DLD1 (cell line): ENCODE results near the gene FLYWCH2.
"Not testable (repeated sequence)": the region's sequence is repeated elsewhere in the genome, so short reads cannot be mapped to it uniquely, and the experiment has no call there.

Experiments
- in situ Hi-C: cut with HindIII; loops from 2 replicates; pipeline ENCODE4 v1.10.0; 2017; ENCODE audit warnings: low sequenced_read_pairs

The FLYWCH2 gene

DNA sequence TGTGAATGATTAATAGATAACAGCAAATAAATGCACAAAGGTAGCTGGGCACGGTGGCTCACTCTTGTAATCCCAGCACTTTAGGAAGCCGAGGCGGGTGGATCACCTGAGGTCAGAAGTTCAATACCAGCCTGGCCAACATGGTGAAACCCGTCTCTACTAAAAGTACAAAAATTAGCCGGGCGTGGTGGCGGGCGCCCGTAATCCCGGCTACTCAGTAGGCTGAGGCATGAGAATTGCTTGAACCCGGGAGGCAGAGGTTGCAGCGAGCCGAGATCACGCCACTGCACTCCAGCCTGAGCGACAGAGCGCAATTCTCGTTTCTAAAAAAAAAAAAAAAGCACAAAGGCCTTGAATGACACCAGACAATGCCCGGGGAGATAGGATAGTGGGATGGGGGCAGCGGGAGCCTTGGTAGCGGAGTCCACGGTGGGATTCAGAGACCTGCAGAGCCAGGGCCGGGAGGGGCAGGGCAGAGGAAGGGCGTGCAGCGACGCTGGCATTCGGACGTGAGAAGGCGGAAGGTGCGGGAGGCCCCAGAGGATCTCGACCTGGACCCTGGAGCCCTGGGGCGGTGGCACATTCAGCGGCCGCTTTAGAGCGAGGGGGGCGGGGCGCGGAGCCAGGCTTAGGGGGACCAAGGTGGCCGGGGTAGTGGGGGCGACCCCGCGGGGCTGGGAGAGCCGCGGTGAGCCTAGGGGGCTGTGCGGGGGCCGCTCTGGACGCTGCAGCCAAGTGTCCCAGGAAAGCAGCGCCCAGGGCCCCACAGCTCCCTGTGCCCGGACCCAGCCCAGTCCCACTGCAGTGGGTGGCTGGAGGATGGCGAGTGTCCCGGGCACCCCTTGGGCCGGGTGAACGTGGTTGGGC, 999 bp upstream of the FLYWCH2 start:
- in situ Hi-C loops = no loop called here

DNA sequence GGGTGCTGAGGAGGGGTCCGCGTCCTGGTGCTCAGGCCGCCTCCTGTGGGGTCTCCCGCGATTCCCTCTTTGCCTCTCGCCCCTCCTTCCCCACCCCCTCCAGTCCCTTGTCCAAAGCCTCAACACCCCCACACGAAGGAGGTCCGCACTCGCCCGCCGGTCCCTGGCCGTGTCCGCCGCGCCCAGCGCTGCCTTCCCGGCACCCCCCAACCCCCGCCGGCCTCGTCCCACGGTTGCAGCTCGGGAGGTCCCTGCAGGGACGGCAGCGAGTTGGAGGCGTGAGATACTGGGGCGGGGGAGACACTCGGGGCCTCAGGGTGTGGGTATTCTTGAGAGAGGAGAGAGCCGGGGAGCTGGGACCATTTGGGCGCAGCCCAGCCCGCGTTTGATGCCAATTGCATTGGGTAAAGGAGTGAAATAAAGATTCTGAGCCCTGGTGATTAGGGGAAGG, 468 bp downstream of the FLYWCH2 start:
- in situ Hi-C loops = no loop called here

DNA sequence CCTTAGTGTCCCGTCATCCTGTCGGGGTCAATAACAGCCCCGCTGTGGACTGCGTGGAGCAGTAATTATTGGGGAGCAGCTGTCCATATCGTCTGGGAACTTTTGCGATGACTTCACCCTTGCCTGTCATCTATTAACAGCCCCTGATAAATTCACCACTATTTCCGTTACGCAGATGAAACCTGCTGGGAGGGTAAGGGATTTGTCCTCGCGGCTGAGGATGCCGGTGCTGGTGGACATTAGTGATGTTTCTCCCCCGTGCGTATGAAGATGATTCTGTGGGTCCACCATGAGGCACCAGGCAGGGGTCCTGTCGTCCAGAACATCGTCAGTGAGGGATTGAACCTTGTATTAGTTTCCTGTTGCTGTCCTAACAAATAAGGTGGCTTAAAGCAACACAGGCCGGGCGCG, 1.0 kb downstream of the FLYWCH2 start:
- in situ Hi-C loops = no loop called here

DNA sequence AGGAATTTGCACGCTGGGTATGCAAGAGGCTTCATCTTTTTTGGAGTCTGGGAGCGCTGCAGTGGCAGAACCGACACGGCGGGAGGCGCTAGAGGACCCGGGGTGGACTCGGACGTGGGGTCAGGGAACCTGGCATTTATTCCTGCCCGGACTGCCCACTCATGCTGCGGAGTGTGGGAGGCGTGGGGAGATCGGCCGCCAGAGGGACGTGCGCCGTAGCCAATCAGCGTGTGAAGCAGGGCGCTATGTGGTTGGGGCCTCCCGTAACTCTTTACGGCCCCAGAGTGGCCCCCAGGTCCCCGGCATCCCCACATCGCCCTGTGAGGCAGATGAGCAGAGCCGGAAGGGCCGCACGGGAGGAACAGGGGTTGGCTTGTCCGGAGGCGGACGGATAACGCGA, 11.2 kb downstream of the FLYWCH2 start:
- in situ Hi-C loops = no loop called here

DNA sequence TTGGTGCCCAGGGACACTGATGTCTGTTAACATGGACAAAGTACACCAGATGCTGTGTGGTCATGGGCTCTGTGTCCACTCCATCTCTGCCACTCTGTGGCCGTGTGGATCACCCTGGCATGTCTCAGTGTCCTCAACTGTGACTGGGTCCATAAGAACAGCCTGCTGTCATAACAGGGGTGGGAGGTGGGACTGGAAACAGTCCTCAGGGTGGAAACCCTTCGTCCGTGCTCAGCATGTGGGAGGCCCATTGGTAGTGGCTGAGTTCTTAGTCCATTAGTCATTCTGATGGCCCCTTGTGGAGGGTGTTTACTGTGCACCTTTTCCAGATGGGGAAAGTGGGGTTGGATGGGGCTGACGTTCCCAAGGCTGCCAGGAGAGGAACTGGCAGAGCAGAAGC, 12.8 kb downstream of the FLYWCH2 start:
- in situ Hi-C loops = no loop called here

DNA sequence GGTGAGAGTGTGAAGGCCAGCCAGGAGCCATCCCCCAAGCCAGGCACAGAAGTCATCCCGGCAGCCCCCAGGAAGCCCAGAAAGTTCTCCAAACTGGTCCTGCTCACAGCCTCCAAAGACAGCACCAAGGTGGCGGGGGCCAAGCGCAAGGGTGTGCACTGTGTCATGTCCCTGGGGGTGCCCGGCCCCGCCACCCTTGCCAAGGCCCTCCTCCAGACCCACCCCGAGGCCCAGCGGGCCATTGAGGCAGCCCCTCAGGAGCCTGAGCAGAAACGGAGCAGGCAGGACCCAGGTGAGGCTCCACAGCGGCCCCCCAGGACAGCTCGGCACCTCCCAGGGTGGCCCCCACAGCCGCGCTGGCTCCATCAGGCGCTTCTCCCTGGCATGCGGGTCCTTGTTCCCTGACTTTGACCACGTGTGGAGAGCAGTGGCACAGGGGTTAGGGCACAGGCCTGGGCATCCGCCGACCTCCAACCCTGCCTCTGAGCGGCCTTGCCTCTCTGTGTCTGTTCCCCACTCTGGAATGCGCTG, 13.5 kb downstream of the FLYWCH2 start:
- in situ Hi-C loops = no loop called here

DNA sequence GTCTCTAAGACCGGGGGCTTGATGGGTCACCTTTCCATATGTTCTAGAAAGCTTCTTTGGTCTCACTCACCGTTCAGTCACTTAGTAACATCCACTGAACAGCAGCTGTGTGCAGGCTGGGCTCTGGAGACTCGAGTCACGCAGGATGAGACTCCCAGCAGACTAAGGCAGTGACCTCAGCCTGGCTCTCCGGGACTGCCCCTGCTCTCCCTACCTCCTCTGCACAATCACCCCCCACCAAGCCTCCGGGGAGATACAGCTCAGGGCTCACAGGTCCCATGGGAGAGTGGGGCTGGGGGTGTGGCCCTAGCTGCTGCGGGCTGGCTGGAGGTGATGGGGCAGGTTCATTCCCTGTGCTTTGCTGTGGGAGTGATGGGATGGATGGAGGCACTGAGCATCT, 14.1 kb downstream of the FLYWCH2 start:
- in situ Hi-C loops = no loop called here

DNA sequence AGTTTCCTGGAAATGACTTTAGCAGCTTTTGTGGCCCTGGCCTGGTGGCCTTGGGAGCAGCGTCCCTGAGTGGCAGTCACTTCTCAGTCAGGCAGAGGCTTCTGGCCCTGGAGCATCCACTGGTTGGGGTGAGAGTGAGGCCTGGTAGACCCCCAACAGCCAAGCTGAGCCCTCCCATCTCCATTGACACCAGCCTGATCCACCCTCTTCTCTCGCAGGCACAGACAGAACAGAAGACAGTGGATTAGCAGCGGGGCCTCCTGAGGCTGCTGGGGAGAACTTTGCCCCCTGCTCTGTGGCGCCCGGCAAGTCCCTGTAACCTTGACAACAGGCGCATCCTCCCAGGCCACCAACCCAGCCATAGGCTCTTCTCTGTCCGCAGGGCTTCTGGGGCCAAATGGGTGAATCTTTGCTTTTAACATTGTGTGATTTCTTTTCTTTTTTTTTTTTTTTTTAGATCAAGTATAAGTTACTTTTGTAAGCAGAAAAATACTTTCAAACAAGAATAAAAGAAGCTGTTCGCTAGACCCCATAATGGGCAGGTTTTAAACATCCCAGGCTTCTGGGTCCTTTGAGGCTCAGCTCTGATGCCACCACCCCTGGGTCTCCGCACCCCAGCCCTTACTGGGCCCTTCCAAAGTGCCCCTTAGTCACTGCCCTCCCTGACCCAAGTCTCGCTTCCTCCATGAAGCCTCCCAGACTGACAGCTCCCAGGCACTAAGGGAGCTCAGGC, 16.0 kb downstream of the FLYWCH2 start:
- in situ Hi-C loops = no loop called here

DNA sequence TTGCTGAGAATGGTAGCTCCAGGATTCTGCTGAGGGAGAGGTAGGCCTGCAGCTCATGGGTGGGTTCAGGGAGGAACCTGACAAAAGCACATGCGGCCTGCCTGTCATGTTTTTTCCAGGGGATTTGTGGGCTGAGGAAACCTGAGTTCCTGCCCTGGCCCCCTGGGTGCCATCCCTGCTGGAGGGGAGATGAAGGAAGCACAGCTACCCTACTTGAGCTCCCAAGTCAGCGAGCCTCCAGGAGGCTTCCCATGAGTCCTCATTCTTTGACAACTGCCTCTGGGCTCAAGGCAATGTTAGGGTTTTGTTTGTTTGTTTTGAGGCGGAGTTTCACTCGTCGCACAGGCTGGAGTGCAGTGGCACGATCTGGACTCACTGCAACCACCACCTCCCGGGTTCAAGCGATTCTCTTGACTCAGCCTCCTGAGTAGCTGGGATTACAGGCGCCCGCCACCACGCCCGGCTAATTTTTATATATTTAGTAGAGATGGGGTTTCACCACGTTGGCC, 16.6 kb downstream of the FLYWCH2 start:
- in situ Hi-C loops = no loop called here

DNA sequence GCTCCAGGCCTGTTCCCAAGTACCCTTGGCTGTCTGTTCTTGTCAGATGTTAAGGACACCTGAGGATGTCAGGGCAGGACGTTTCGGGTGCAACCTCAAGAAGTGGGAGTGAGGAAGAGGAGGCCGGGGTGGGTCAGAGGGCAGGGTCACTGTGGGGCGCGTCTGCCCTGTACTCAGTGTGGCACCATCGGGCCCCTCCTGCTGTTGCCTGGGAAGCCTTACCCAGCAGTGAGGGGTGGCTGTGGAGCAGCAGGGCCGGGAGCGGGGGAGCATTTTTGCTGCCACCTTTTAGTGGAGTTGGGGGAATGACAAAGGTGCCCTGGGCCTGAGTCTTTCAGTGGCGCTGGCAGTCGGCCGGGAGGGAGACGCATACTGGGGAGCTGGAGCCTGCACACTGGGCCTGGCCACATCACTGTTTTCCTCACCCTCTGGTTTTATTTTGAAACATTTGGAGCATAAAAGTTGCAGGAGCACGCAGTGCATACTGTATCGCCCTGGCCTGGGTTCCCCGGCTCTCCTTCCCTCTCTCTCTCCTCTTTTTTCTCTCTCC, 17.6 kb downstream of the FLYWCH2 start:
- in situ Hi-C loops = no loop called here

DNA sequence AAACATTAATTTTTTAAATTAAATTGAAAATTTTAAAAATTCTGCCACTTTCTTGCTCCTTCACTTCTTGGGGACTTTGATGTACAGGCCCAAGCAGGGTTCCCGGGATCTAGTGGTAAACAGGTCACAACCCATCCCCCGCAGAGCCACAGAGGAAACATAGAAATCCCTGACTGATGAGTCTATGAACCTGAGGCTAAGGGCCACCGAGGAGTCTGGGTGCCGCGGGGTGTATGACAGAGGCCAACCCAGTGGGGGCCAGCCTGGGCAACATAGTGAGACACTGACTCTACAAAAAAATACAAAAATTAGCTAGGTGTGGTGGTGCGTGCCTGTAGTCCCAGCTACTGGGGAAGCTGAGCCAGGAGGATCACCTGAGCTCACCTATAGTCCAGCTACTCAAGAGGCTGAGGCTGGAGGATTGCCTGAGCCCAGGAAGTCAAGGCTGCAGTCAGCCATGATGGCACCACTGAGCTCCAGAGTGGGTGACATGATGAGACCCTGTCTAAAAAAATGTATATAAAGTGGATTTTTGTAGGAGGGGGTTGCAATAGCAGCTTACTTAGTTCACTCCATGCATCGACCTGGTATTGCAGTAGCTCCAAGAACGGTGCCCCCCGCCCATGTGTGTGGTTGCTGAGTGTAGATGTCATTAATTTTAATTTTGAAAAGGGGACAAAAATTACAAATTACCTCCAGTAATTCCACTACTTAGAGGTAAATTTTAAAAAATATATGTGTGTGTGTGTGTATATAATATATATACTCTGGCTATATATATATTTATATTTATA, 19.5 kb downstream of the FLYWCH2 start:
- in situ Hi-C loops = no loop called here

DNA sequence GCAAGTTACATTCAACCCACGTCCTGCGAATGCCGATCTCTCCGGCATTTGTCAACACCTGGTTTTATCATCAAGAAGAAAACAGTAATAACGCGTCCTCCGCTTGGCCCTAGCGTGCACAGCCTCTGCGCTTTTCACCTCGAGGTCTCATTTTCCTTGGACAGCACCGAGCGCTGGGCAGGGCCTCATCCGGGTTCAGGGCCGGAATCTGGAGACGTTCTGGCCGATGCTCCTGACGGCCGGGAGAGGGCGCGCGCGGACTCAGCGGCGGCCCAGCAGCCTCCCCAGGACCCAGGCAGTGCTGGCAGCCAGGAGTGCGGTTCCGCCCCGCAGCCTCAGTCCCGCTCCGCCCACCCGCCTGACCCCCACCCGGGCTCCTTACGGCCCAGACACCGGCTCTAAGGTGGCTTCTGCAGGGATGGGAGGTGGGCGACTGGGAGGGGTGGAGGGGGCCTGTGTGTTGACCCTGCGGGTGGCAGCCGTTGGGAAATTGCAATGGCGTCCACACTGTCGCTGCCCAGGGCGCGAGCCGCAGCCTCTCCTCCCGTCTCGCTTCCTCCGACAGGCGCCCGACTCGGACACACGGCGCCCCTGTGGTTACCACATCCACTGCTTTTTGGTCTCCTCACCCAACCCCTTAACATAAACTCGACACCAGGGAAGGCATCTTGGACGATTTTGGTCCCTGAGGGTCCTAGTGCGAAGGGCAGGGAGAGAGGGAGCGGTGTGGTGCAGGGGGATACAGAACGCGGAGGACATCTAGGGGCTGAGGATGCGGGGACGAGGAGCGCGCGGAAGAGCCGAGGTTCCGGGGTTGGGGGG, 21.3 kb downstream of the FLYWCH2 start:
- in situ Hi-C loops = no loop called here

DNA sequence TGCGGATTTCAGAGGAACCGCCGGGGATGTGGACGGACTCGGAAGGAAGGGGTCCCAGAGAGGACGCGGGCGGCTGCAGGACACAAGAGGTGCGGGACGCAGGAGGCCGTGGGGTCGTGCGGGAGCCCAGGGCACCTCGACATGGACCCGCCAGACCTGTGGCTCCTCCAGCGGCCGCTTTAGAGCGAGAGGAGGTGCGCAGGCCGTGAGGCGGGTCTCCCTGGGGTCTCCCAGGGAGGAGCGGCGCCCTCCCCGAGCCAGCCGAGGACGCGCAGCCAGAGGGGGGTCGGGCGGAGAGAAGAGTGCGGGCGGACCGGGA, 21.9 kb downstream of the FLYWCH2 start:
- in situ Hi-C loops = no loop called here

DNA sequence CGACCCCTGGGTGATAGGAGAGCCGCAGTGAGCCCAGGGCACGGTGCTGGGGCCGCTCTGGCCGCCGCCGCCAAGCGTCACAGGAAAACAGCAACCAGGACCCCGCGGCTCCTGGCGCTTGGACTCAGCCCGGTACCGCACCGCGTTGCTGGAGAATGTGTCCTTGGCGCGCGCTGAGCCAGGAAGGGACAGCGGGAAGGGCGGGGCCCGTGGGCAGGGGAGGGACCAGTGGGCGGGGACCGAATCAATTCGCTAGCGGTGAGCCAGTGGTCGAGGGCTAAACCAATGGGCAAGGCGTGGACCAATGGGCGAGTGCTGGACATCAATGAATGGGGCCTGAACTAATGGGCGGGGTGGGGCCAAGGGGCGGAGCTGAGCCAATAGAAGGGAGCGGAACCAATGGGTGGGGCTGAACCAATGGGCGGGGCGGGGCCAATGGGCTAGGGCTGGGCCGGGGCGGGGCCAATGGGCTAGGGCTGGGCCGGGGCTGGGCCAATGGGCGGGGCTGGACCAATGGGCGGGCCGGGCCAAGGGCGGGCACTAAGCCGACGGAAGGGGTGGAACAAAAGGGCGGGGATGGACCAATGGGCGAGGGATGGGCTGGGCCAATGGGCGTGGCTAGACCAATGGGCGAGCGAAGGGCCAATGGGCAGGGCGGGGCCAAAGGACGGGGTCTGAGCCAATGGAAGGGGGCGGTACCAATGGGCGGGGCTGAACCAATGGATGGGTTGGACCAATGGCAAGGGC, 22.4 kb downstream of the FLYWCH2 start:
- in situ Hi-C loops = no loop called here

DNA sequence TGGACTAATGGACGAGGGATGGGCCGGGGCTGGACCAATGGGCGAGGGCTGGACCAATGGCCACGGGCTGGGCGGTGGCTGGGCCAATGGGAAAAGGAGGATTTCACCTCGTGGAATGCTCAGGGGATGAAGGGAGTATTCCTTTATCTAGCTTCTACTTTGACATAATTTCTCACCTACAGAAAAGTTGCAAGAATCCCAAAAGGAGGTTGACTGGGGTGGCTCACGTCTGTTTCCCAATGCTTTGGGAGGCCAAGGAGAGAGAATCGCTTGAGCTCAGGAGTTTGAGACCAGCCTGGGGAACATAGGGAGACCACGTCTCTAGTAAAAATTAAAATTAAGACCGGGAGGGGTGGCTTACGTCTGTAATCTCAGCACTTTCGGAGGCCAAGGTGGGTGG, 23.0 kb downstream of the FLYWCH2 start:
- in situ Hi-C loops = no loop called here

DNA sequence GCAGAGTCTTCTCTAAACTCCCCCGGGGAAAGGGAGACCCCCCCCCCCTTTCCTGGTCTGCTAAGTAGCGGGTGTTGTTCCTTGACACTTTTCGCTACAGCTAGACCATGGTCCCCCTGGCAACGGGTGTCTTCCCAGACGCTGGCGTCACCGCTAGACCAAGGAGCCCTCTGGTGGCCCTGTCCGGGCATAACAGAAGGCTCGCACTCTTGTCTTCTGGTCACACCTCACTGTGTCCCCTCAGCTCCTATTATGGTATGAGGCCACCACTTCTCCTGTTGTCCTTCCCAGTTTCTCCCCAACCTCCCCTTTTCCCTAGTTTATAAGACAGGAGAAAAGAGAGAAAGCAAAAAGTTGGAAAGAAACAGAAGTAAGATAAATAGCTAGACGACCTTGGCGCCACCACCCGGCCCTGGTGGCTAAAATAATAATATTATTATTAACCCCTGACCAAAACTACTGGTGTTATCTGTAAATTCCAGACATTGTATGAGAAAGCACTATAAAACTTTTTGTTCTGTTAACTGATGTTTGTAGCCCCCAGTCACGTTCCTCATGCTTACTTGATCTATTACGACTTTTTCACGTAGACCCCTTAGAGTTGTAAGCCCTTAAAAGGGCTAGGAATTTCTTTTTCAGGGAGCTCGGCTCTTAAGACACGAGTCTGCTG, 24.2 kb downstream of the FLYWCH2 start:
- in situ Hi-C loops = not testable (repeated sequence)

DNA sequence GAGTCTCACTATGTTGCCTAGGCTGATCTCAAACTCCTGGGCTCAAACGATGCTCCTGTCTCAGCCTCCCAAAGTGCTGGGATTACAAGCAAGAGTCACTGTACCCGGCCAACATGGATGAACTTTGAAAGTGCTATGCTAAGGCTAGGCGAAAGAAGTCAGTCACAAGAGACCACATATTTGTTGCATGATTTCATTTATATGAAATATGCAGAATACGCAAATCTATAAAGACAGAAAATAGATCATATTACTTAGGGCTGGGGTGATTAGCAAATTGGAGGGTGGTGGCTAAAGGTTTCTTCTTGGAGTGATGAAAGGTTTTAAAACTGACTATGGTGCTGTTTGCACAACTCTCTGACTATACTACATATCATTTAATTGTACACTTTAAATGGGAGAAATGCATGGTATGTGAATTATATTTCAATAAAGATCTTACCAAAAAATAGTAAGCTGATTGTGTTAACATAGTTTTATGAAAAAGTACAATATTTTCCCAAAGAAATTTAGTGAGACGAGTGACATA, 27.5 kb downstream of the FLYWCH2 start:
- in situ Hi-C loops = no loop called here

DNA sequence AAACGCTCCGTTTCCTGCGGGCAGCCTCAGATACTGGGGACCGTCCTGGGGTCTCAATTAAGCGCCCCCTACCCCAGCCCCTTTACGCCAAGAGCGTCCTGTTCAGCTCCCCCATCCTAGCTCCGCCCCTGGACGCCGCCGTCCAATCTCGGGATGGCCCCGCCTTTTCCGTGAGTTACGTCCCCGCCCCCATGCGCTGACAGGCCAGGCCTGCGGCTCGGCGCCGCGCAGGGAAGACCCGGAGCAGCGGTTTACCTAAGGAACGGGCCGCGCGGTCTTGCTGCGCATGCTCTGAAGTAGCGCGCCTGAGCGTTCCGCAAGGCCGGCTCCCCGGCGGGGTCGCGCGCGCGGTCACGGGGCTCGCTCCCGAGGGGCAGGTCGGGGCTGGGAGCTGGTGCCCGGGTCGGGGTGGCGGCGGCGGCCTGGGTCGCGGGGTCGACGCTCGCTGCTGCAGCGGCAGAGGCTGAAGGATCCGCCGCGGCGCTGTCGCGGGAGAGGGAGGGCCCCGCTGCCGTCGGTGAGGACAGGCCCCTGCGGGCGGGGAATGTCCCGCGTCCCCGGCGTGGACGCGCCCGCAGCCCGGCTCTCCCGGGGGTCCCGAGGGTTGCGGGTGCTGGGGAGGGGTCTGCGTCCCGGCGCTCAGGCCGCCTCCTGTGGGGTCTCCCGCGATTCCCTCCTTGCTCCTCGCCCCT, 28.8 kb downstream of the FLYWCH2 start, which contains the start of gene FLYWCH1:
FLYWCH1 (plus strand) TSS at position 294 of the 692 bp plus-strand sequence. CDS start 17,755 bp downstream, outside the sequence.
- in situ Hi-C loops = no loop called here
